Mesenchymal stem cell (in vitro differentiated cells and primary cell): ENCODE results near the gene HMGN3.

Experiments used
- DNase-seq: peaks from one replicate; pipeline ENCODE4 v3.0.0-alpha.2; 2013
- H2AFZ ChIP-seq: one replicate; pipeline ENCODE4 v1.6.1; 2013; ENCODE audit warnings: low read depth, mild to moderate bottlenecking, control low read depth, inconsistent platforms, low read length, moderate library complexity
- H2AK5ac ChIP-seq: 2 replicates; pipeline ENCODE4 v1.6.1; 2013; ENCODE audit warnings: low read length, moderate library complexity, mild to moderate bottlenecking, inconsistent platforms; ENCODE audit not compliant: severe bottlenecking
- H2BK120ac ChIP-seq: one replicate; pipeline ENCODE4 v1.6.1; 2013; ENCODE audit warnings: low read depth, mild to moderate bottlenecking, inconsistent platforms, low read length, moderate library complexity
- H2BK12ac ChIP-seq, 2 experiments: one replicate each; pipeline ENCODE4 v1.6.1; 2013; ENCODE audit warnings: inconsistent platforms in 2 of 2, low read length in 2 of 2, mild to moderate bottlenecking in 2 of 2, moderate library complexity in 2 of 2, control low read depth in 1 of 2
- H2BK15ac ChIP-seq: one replicate; pipeline ENCODE4 v1.6.1; 2013; ENCODE audit warnings: mild to moderate bottlenecking, low read depth, inconsistent platforms; ENCODE audit not compliant: poor library complexity, severe bottlenecking
- H2BK5ac ChIP-seq: 2 replicates; pipeline ENCODE4 v1.6.1; 2013; ENCODE audit warnings: low read depth, mild to moderate bottlenecking, low read length, control low read depth, inconsistent platforms; ENCODE audit not compliant: poor library complexity, severe bottlenecking
- H3K14ac ChIP-seq, 2 experiments: one replicate each; pipeline ENCODE4 v1.6.1; 2013; ENCODE audit warnings: inconsistent platforms in 2 of 2, low read length in 2 of 2, control low read depth in 1 of 2, mild to moderate bottlenecking in 1 of 2, moderate library complexity in 1 of 2
- H3K18ac ChIP-seq, 2 experiments: one replicate each; pipeline ENCODE4 v1.6.1; 2013; ENCODE audit warnings: inconsistent platforms in 2 of 2, low read length in 2 of 2, control low read depth in 1 of 2, low read depth in 1 of 2, mild to moderate bottlenecking in 1 of 2
- H3K23ac ChIP-seq, 2 experiments: one replicate each; pipeline ENCODE4 v1.6.1; 2013; ENCODE audit warnings: inconsistent platforms in 2 of 2, low read length in 2 of 2, mild to moderate bottlenecking in 2 of 2, moderate library complexity in 2 of 2, control low read depth in 1 of 2
- H3K27ac ChIP-seq: 2 replicates; pipeline ENCODE4 v1.5.1; 2013; ENCODE audit warnings: mild to moderate bottlenecking, moderate library complexity, low read length, control low read depth, inconsistent platforms; ENCODE audit not compliant: poor library complexity, severe bottlenecking
- H3K27me3 ChIP-seq, 2 experiments: 2 replicates each; pipeline versions ENCODE4 v1.6.1 to v1.7.0; 2013; ENCODE audit warnings: low read length in 2 of 2, mild to moderate bottlenecking in 2 of 2, moderate library complexity in 2 of 2, control low read depth in 1 of 2, inconsistent platforms in 1 of 2; ENCODE audit not compliant: control insufficient read depth in 1 of 2, insufficient read depth in 1 of 2
- H3K36me3 ChIP-seq, 2 experiments: 2 replicates each; pipeline versions ENCODE4 v1.6.1 to v1.7.0; 2013; ENCODE audit warnings: low read length in 2 of 2, control low read depth in 1 of 2, inconsistent platforms in 1 of 2, low read depth in 1 of 2, mild to moderate bottlenecking in 1 of 2; ENCODE audit not compliant: insufficient read depth in 2 of 2, control insufficient read depth in 1 of 2
- H3K4ac ChIP-seq, 2 experiments: one replicate each; pipeline ENCODE4 v1.6.1; 2013; ENCODE audit warnings: inconsistent platforms in 2 of 2, low read length in 2 of 2, mild to moderate bottlenecking in 2 of 2, moderate library complexity in 2 of 2, control low read depth in 1 of 2, low read depth in 1 of 2
- H3K4me1 ChIP-seq: 2 replicates; pipeline ENCODE4 v1.6.1; 2013; ENCODE audit warnings: low read depth, low read length, control low read depth; ENCODE audit not compliant: control insufficient read depth, insufficient read depth
- H3K4me2 ChIP-seq: 2 replicates; pipeline ENCODE4 v1.6.1; 2013; ENCODE audit warnings: low read length, mild to moderate bottlenecking, inconsistent platforms; ENCODE audit not compliant: poor library complexity, severe bottlenecking
- H3K4me3 ChIP-seq, 2 experiments: 2 replicates each; pipeline versions ENCODE4 v1.5.1 to v1.7.0; 2013; ENCODE audit warnings: low read length in 2 of 2, mild to moderate bottlenecking in 2 of 2, control low read depth in 1 of 2, low read depth in 1 of 2; ENCODE audit not compliant: insufficient read depth in 1 of 2
- H3K79me1 ChIP-seq: replicated peaks from 2 replicates; pipeline ENCODE4 v1.6.1; 2013; ENCODE audit warnings: mild to moderate bottlenecking, control low read depth, low read length, inconsistent platforms; ENCODE audit not compliant: poor library complexity, severe bottlenecking
- H3K9ac ChIP-seq: 2 replicates; pipeline ENCODE4 v1.7.0; 2013; ENCODE audit warnings: mild to moderate bottlenecking, low read length, moderate library complexity
- H3K9me3 ChIP-seq: 2 replicates; pipeline ENCODE4 v1.7.0; 2013; ENCODE audit warnings: mild to moderate bottlenecking, low read length; ENCODE audit not compliant: control insufficient read depth
- H4K8ac ChIP-seq: one replicate; pipeline ENCODE4 v1.6.1; 2013; ENCODE audit warnings: inconsistent platforms, mild to moderate bottlenecking, low read length, moderate library complexity
- H4K91ac ChIP-seq: one replicate; pipeline ENCODE4 v1.6.1; 2013; ENCODE audit warnings: mild to moderate bottlenecking, low read length, inconsistent platforms
- WGBS: methylation state at CpG from one replicate; pipeline ENCODE4 v1.1.7; 2013; ENCODE audit warnings: mixed read lengths; 5-methylcytosine and 5-hydroxymethylcytosine counted together

Gene HMGN3

GRCh38 chr6:79267128-79267527 is 32.6 kb upstream of the HMGN3 start:
- Histone ChIP-seq H3K23ac (no peak overlapping the region), H3K27me3 (no peaks in the 10 kb centered on the region), H3K9me3 (no peaks in the 10 kb centered on the region), H3K4me1 (no peaks in the 10 kb centered on the region), H2AFZ (no peak overlapping the region), H2BK120ac (no peak overlapping the region), H3K14ac (no peak overlapping the region), H3K4ac (no peak overlapping the region), H3K18ac (no peak overlapping the region), H3K4me3 (no peak overlapping the region), H3K36me3 (no peaks in the 10 kb centered on the region), H2AK5ac (no peak overlapping the region), H3K79me1 (no peaks in the 10 kb centered on the region), H3K9ac (no peak overlapping the region), H2BK12ac (no peak overlapping the region), H2BK5ac (no peak overlapping the region), H4K8ac (no peak overlapping the region), H2BK15ac (no peak overlapping the region), H4K91ac (no peak overlapping the region), H3K4me2 (no peak overlapping the region), H3K27ac (no peak overlapping the region)
- DNase-seq, result no peak
- no CpG with 5 or more reads among the region's 1 CpG for WGBS

- Histone ChIP-seq H3K18ac (no peak overlapping the region), H3K4me1 (peaks cover 7% of the 10 kb centered on the region), H3K4me3 (no peak overlapping the region), H3K27ac (no peak overlapping the region), H2BK5ac (no peak overlapping the region), H3K9me3 (no peaks in the 10 kb centered on the region), H2BK15ac (no peak overlapping the region), H3K4ac (no peak overlapping the region), H3K79me1 (no peaks in the 10 kb centered on the region), H2BK12ac (no peak overlapping the region), H2AK5ac (no peak overlapping the region), H3K36me3 (no peaks in the 10 kb centered on the region), H3K14ac (no peak overlapping the region), H3K27me3 (no peaks in the 10 kb centered on the region), H4K91ac (no peak overlapping the region), H3K4me2 (no peak overlapping the region), H2BK120ac (no peak overlapping the region), H3K23ac (no peak overlapping the region), H3K9ac (no peak overlapping the region), H4K8ac (no peak overlapping the region), H2AFZ (no peak overlapping the region)
- no peak for DNase-seq
Measured at GRCh38 chr6:79266051-79266450, 31.6 kb upstream of the HMGN3 start.

- Histone ChIP-seq H2AK5ac (no peak overlapping the region), H3K4me1 (peaks cover 7% of the 10 kb centered on the region), H3K27me3 (no peaks in the 10 kb centered on the region), H3K36me3 (no peaks in the 10 kb centered on the region), H3K27ac (no peak overlapping the region), H3K9ac (no peak overlapping the region), H3K79me1 (no peaks in the 10 kb centered on the region), H2BK15ac (no peak overlapping the region), H3K18ac (no peak overlapping the region), H4K8ac (no peak overlapping the region), H2BK12ac (no peak overlapping the region), H2BK5ac (no peak overlapping the region), H3K23ac (no peak overlapping the region), H3K4me2 (no peak overlapping the region), H3K14ac (no peak overlapping the region), H3K9me3 (peaks cover 6% of the 10 kb centered on the region), H3K4ac (no peak overlapping the region), H4K91ac (no peak overlapping the region), H2BK120ac (no peak overlapping the region), H2AFZ (no peak overlapping the region), H3K4me3 (no peak overlapping the region)
- DNase-seq, result peak; percentile 37
Measured at GRCh38 chr6:79263359-79263758, 28.9 kb upstream of the HMGN3 start.

GRCh38 chr6:79261666-79262065 is 27.2 kb upstream of the HMGN3 start:
- Histone ChIP-seq H3K23ac (no peak overlapping the region), H3K79me1 (no peaks in the 10 kb centered on the region), H3K4me1 (peaks cover 7% of the 10 kb centered on the region), H4K91ac (no peak overlapping the region), H3K36me3 (no peaks in the 10 kb centered on the region), H3K9me3 (peaks cover 6% of the 10 kb centered on the region), H2BK15ac (no peak overlapping the region), H3K14ac (no peak overlapping the region), H3K4ac (no peak overlapping the region), H2BK12ac (no peak overlapping the region), H3K27ac (no peak overlapping the region), H3K4me3 (no peak overlapping the region), H2BK5ac (no peak overlapping the region), H4K8ac (no peak overlapping the region), H3K9ac (no peak overlapping the region), H2AK5ac (no peak overlapping the region), H3K4me2 (no peak overlapping the region), H2AFZ (no peak overlapping the region), H3K18ac (no peak overlapping the region), H3K27me3 (no peaks in the 10 kb centered on the region), H2BK120ac (no peak overlapping the region)
- 93% methylated on average over 3 of the region's 5 CpGs for WGBS
- no peak for DNase-seq
